HepG2 (cell line): ENCODE data around the gene NT5C1A. TPM values are rescaled to one million over a fixed set of nuclear protein-coding genes. Genes with fewer than 3 reads are reported as not detected.

Experiments
- AGO2 ChIP-seq: fragments of 200-400 bp; formaldehyde crosslinking; optimal IDR thresholded peaks from 2 replicates; pipeline ENCODE3; 2017; ENCODE audit warnings: mild to moderate bottlenecking, low read depth, low read length, moderate library complexity
- BRCA1 ChIP-seq: sonication (generic); formaldehyde crosslinking; IDR thresholded peaks from 2 replicates; pipeline ENCODE4 v1.4.0; 2020; ENCODE audit warnings: missing genetic modification reagents
- CBX2 ChIP-seq, 2 experiments: fragments of 200-600 bp in 1 of 2; sonication (generic); formaldehyde crosslinking in 1 of 2; IDR thresholded peaks; 2 replicates each; pipeline versions ENCODE4 v1.7.0 to v1.8.1; 2018 to 2022; ENCODE audit warnings: low read depth in 2 of 2, low read length in 1 of 2, mild to moderate bottlenecking in 1 of 2, missing genetic modification reagents in 1 of 2
- DR1 ChIP-seq: sonication (generic); formaldehyde crosslinking; IDR thresholded peaks from 2 replicates; pipeline ENCODE4 v1.8.0; 2021; ENCODE audit warnings: mild to moderate bottlenecking, missing genetic modification reagents, inconsistent platforms
- EZH2 ChIP-seq: conservative IDR thresholded peaks from 2 replicates; pipeline ENCODE4 v1.6.1; 2012; ENCODE audit warnings: mild to moderate bottlenecking, low read depth, low read length, moderate library complexity
- HNRNPH1 ChIP-seq: fragments of 200-400 bp; formaldehyde crosslinking; optimal IDR thresholded peaks from 2 replicates; pipeline ENCODE3; 2017; ENCODE audit warnings: mild to moderate bottlenecking, low read depth, low read length
- HOXA9 ChIP-seq: sonication (generic); formaldehyde crosslinking; IDR thresholded peaks from 2 replicates; pipeline ENCODE4 v1.8.1; 2022; ENCODE audit warnings: missing genetic modification reagents, mild to moderate bottlenecking, moderate library complexity, borderline replicate concordance
- KDM2A ChIP-seq: sonication (generic); formaldehyde crosslinking; IDR thresholded peaks from 2 replicates; pipeline ENCODE4 v1.4.0; 2020; ENCODE audit warnings: low read depth, missing genetic modification reagents, borderline replicate concordance
- MLLT10 ChIP-seq: sonication (generic); formaldehyde crosslinking; IDR thresholded peaks from 2 replicates; pipeline ENCODE4 v1.4.0; 2020; ENCODE audit warnings: missing genetic modification reagents
- RAD21 ChIP-seq: fragments of 450-650 bp; formaldehyde crosslinking; IDR thresholded peaks from 2 replicates; pipeline ENCODE4 v1.5.0; 2020; ENCODE audit warnings: mild to moderate bottlenecking
- RARA ChIP-seq: IDR thresholded peaks from 2 replicates; pipeline ENCODE4 v1.6.1; 2016; ENCODE audit warnings: missing genetic modification reagents, missing compliant biosample characterization
- RBAK ChIP-seq: sonication (generic); formaldehyde crosslinking; IDR thresholded peaks from 2 replicates; pipeline ENCODE4 v1.5.1; 2020; ENCODE audit warnings: mild to moderate bottlenecking, missing genetic modification reagents
- SIX1 ChIP-seq: sonication (generic); formaldehyde crosslinking; IDR thresholded peaks from 2 replicates; pipeline ENCODE4 v1.4.0; 2020; ENCODE audit warnings: missing genetic modification reagents, borderline replicate concordance
- SMAD1 ChIP-seq: sonication (generic); formaldehyde crosslinking; IDR thresholded peaks from 2 replicates; pipeline ENCODE4 v1.4.0; 2020; ENCODE audit warnings: missing genetic modification reagents, low read depth, mild to moderate bottlenecking, borderline replicate concordance
- STAG1 ChIP-seq: sonication (generic); formaldehyde crosslinking; IDR thresholded peaks from 2 replicates; pipeline ENCODE4 v1.4.0; 2020; ENCODE audit warnings: missing genetic modification reagents
- YEATS2 ChIP-seq: sonication (generic); formaldehyde crosslinking; IDR thresholded peaks from 2 replicates; pipeline ENCODE4 v1.4.0; 2020; ENCODE audit warnings: missing genetic modification reagents, borderline replicate concordance
- YY1 ChIP-seq: IDR thresholded peaks from 2 replicates; pipeline ENCODE4 v1.6.1; 2011; ENCODE audit warnings: low read length, low read depth, moderate library complexity, mild to moderate bottlenecking; ENCODE audit not compliant: insufficient read depth, insufficient replicate concordance
- ZNF205 ChIP-seq: IDR thresholded peaks from 2 replicates; pipeline ENCODE4 v1.6.1; 2018; ENCODE audit warnings: missing biosample characterization, missing genetic modification reagents
- ZNF24 ChIP-seq: fragments of 450-650 bp; IDR thresholded peaks from 2 replicates; pipeline ENCODE4 v1.6.1; 2017; ENCODE audit warnings: antibody characterized with exemption, mild to moderate bottlenecking
- ZNF660 ChIP-seq: sonication (generic); formaldehyde crosslinking; IDR thresholded peaks from 2 replicates; pipeline ENCODE4 v1.5.1; 2020; ENCODE audit warnings: mild to moderate bottlenecking, low read depth, missing genetic modification reagents, borderline replicate concordance
- polyA plus RNA-seq, 8 experiments: library from polyadenylated mRNA; depleted of rRNA in 3 of 8; stranded (reverse) in 7 of 8; unstranded in 1 of 8; fragments of >200 nt; fragmentation: Illumina TruSeq in 4 of 8; extraction: Trizol in 4 of 8; gene quantifications; 2 replicates each; pipeline versions ENCODE4 v1.2.1 to v1.2.3, GENCODE V29; 2011 to 2016; ENCODE audit warnings: low read depth in 4 of 8, missing spikeins in 1 of 8, mixed read lengths in 1 of 8; ENCODE audit not compliant: insufficient read depth in 1 of 8
- total RNA-seq, 5 experiments: library from RNA; depleted of rRNA; stranded (reverse); fragments of >200 nt; fragmentation: Illumina TruSeq; extraction: Trizol; gene quantifications; 2 replicates each; pipeline ENCODE4 v1.2.3, GENCODE V29; 2016; ENCODE audit warnings: low read depth in 1 of 5
- TF ChIP-seq, protein P1 (sequence below): sonication (generic); formaldehyde crosslinking; IDR thresholded peaks from 2 replicates; pipeline ENCODE4 v1.5.0; 2020; ENCODE audit warnings: mild to moderate bottlenecking, missing genetic modification reagents, moderate library complexity
- TF ChIP-seq, protein P2 (sequence below): sonication (generic); formaldehyde crosslinking; IDR thresholded peaks from 2 replicates; pipeline ENCODE4 v1.4.0; 2020; ENCODE audit warnings: low read depth, missing genetic modification reagents
- TF ChIP-seq, protein P3 (sequence below): sonication (generic); formaldehyde crosslinking; IDR thresholded peaks from 2 replicates; pipeline ENCODE4 v1.5.0; 2020; ENCODE audit warnings: missing genetic modification reagents
- TF ChIP-seq, protein P4 (sequence below): sonication (generic); formaldehyde crosslinking; IDR thresholded peaks from 2 replicates; pipeline ENCODE4 v1.4.0; 2020; ENCODE audit warnings: missing genetic modification reagents, mild to moderate bottlenecking, borderline replicate concordance

Gene NT5C1A
- total and polyA plus RNA-seq, 2 of the 13 experiments (the other 11 are each of a cell fraction or from before 2014, with no cell fraction given), result not detected

DNA sequence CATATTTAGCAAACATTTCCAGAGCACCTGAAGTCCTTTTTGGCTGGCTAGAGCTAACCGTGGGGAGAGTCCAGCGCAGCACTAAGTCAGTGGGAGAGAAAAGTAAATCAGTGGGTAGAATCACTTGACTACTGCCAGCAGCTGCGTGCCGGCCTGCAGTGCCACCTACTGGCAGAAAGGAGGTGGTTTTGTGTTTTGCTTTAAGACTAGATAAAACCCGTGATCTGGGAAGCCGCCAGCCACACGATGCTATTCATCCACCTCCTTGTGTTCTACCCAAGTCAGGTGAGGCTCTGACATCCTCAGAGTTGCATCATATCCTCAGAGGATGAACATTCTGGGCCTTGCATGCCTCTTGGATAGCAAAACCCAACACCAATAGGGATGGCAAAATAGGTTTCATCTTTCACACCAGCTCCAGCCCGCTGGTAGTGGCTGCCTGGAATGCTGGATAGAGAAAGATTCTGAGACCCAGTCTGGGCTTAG is 18.3 kb downstream of the NT5C1A start (continued):
- peak; percentile 76 for TF ChIP-seq STAG1 (CRISPR knock-in tag)
- no peak for TF ChIP-seq MLLT10 (CRISPR knock-in tag)
- TF ChIP-seq, protein P1, sequence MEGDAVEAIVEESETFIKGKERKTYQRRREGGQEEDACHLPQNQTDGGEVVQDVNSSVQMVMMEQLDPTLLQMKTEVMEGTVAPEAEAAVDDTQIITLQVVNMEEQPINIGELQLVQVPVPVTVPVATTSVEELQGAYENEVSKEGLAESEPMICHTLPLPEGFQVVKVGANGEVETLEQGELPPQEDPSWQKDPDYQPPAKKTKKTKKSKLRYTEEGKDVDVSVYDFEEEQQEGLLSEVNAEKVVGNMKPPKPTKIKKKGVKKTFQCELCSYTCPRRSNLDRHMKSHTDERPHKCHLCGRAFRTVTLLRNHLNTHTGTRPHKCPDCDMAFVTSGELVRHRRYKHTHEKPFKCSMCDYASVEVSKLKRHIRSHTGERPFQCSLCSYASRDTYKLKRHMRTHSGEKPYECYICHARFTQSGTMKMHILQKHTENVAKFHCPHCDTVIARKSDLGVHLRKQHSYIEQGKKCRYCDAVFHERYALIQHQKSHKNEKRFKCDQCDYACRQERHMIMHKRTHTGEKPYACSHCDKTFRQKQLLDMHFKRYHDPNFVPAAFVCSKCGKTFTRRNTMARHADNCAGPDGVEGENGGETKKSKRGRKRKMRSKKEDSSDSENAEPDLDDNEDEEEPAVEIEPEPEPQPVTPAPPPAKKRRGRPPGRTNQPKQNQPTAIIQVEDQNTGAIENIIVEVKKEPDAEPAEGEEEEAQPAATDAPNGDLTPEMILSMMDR (CRISPR knock-in tag), result peak; percentile 88
- TF ChIP-seq RAD21 (CRISPR knock-in tag), result peak; percentile 60
- TF ChIP-seq YY1, result no peak
- TF ChIP-seq CBX2 (IDR thresholded peaks at IDR 0.05; ENCODE audit: low read depth, low read length), result no peak
- TF ChIP-seq CBX2 (CRISPR knock-in tag; IDR thresholded peaks at IDR 0.05; ENCODE audit: low read depth), result no peak
- TF ChIP-seq ZNF24, result no peak
- TF ChIP-seq, protein P2, sequence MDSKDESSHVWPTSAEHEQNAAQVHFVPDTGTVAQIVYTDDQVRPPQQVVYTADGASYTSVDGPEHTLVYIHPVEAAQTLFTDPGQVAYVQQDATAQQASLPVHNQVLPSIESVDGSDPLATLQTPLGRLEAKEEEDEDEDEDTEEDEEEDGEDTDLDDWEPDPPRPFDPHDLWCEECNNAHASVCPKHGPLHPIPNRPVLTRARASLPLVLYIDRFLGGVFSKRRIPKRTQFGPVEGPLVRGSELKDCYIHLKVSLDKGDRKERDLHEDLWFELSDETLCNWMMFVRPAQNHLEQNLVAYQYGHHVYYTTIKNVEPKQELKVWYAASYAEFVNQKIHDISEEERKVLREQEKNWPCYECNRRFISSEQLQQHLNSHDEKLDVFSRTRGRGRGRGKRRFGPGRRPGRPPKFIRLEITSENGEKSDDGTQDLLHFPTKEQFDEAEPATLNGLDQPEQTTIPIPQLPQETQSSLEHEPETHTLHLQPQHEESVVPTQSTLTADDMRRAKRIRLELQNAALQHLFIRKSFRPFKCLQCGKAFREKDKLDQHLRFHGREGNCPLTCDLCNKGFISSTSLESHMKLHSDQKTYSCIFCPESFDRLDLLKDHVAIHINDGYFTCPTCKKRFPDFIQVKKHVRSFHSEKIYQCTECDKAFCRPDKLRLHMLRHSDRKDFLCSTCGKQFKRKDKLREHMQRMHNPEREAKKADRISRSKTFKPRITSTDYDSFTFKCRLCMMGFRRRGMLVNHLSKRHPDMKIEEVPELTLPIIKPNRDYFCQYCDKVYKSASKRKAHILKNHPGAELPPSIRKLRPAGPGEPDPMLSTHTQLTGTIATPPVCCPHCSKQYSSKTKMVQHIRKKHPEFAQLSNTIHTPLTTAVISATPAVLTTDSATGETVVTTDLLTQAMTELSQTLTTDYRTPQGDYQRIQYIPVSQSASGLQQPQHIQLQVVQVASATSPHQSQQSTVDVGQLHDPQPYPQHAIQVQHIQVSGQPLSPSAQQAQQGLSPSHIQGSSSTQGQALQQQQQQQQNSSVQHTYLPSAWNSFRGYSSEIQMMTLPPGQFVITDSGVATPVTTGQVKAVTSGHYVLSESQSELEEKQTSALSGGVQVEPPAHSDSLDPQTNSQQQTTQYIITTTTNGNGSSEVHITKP (CRISPR knock-in tag), result no peak
- no peak for TF ChIP-seq RBAK (CRISPR knock-in tag)
- no peak for TF ChIP-seq RARA (CRISPR knock-in tag)
- 0 out of 2 replicates have a peak, but pooled peaks have one; percentile 53 for TF ChIP-seq EZH2
- TF ChIP-seq BRCA1 (CRISPR knock-in tag), result no peak
- TF ChIP-seq, protein P3, sequence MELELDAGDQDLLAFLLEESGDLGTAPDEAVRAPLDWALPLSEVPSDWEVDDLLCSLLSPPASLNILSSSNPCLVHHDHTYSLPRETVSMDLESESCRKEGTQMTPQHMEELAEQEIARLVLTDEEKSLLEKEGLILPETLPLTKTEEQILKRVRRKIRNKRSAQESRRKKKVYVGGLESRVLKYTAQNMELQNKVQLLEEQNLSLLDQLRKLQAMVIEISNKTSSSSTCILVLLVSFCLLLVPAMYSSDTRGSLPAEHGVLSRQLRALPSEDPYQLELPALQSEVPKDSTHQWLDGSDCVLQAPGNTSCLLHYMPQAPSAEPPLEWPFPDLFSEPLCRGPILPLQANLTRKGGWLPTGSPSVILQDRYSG, result no peak
- no peak for TF ChIP-seq AGO2
- TF ChIP-seq ZNF205 (CRISPR knock-in tag), result no peak
- no peak for TF ChIP-seq SMAD1 (CRISPR knock-in tag)
- TF ChIP-seq, protein P4, sequence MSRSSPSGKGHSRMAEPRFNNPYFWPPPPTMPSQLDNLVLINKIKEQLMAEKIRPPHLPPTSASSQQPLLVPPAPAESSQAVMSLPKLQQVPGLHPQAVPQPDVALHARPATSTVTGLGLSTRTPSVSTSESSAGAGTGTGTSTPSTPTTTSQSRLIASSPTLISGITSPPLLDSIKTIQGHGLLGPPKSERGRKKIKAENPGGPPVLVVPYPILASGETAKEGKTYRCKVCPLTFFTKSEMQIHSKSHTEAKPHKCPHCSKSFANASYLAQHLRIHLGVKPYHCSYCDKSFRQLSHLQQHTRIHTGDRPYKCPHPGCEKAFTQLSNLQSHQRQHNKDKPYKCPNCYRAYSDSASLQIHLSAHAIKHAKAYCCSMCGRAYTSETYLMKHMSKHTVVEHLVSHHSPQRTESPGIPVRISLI, result no peak
- TF ChIP-seq HOXA9 (CRISPR knock-in tag), result no peak
- no peak for TF ChIP-seq HNRNPH1
- no peak for TF ChIP-seq DR1 (CRISPR knock-in tag)
- no peak for TF ChIP-seq SIX1
- TF ChIP-seq KDM2A (CRISPR knock-in tag), result 0 out of 2 replicates have a peak, but pooled peaks have one; percentile 34
- TF ChIP-seq YEATS2, result no peak
- TF ChIP-seq ZNF660, result no peak
